HFFc6 (cell line): Measurements from ENCODE around the gene PAQR5. TPM values are rescaled to one million over a fixed set of nuclear protein-coding genes. Genes with fewer than 3 reads are reported as not detected.

Experiments
- DNase-seq: peaks from one replicate; pipeline ENCODE4 v3.0.0-alpha.2; 2018
- H3K27ac Mint-ChIP-seq: 2 replicates; pipeline ENCODE4 v1.8.0; 2020; ENCODE audit warnings: mild to moderate bottlenecking, mixed read lengths
- H3K27me3 Mint-ChIP-seq: 2 replicates; pipeline ENCODE4 v1.8.0; 2021; ENCODE audit warnings: mild to moderate bottlenecking, moderate library complexity, mixed read lengths; ENCODE audit not compliant: insufficient read depth
- H3K36me3 Mint-ChIP-seq: 2 replicates; pipeline ENCODE4 v1.8.0; 2021; ENCODE audit warnings: low read depth, mixed read lengths
- H3K4me1 Mint-ChIP-seq: 2 replicates; pipeline ENCODE4 v1.8.0; 2020; ENCODE audit warnings: low read depth, mixed read lengths
- H3K4me3 Mint-ChIP-seq: 2 replicates; pipeline ENCODE4 v1.8.0; 2020; ENCODE audit warnings: mild to moderate bottlenecking, moderate library complexity, mixed read lengths
- H3K9me3 Mint-ChIP-seq: 2 replicates; pipeline ENCODE4 v1.8.0; 2020; ENCODE audit warnings: mild to moderate bottlenecking, mixed read lengths
- CTCF ChIP-seq: fragments of 200-600 bp; sonication (generic); IDR thresholded peaks from 2 replicates; pipeline ENCODE4 v1.5.0; 2021; ENCODE audit warnings: antibody characterized with exemption, mild to moderate bottlenecking
- total RNA-seq, 6 experiments: library from RNA; stranded (reverse); fragmentation: NEBNext Ultra II Directional; extraction: Animal tissue kit (Norgen Biotek cat#: 25700); gene quantifications; 2 replicates in 1 of 6; 3 replicates in 5 of 6; pipeline ENCODE4 v1.2.3, GENCODE V29; 2021

The PAQR5 gene
- total RNA-seq, 6 experiments from 2014 or later, result 1.3 to 2.2 (median 1.6) TPM

- no peak overlapping the region for H3K27ac Mint-ChIP-seq
- H3K27me3 Mint-ChIP-seq, result peaks cover 9% of the 10 kb centered on the region
- TF ChIP-seq CTCF, result no peak
- H3K4me1 Mint-ChIP-seq, result 0 out of 2 replicates have a peak, but pooled peaks cover 6% of the 10 kb centered on the region
- no peaks in the 10 kb centered on the region for H3K36me3 Mint-ChIP-seq
- DNase-seq, result no peak
- no peaks in the 10 kb centered on the region for H3K9me3 Mint-ChIP-seq
- no peak overlapping the region for H3K4me3 Mint-ChIP-seq
Measured at GRCh38 chr15:69318033-69318432, 19.3 kb downstream of the PAQR5 start.

DNA sequence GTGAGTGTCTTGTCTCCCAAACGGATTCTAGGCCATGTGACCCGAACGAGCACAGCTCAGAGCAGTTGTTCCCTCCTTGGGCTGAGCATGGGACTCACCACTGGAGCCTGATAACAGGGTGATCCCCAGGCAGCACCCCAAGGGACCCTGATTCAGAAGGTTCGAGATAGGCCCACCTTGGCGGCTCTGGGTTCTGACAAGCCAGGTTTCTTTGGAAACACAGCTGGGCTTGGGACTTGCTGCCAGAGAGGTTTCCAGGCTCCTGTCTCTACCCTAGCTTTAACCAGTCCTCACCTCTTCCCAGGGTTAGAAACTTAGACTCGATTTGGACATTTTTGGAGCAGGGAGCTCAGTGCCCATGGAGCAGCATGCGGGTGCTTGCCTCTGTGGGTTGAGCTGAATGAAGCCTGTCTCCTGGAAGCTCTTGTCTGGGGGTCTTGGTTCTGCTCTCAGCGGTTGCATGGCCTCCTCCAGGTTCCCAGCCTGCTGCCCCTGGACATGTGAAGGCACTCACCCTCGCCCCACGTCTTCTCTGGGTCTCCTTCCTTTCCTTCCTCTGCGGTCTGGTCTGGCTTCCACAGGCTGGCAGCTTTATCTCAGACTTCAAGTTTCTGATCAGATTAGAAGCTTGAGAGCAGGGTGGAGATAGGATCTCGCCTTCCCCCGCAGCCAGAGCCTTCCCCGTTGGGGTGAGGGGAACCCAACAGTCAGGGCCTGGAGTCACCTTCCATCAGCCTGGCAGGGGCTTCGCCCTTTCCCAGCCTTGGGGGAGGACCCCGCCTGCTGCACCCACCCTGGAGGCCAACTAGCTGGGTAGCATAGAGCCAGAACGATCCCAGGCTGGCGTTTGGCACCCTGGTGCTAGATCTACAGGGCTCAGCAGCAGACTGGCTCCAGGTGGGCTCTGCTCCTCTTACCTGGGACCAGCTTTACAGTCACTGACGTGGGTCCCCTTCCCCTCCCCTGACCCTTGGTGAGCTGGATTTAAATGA is 21.0 kb downstream of the PAQR5 start:
- no peak for TF ChIP-seq CTCF
- peaks cover 7% of the 10 kb centered on the region for H3K27me3 Mint-ChIP-seq
- no peak for DNase-seq
- no peak overlapping the region for H3K4me3 Mint-ChIP-seq
- no peaks in the 10 kb centered on the region for H3K36me3 Mint-ChIP-seq
- H3K27ac Mint-ChIP-seq, result no peak overlapping the region
- 0 out of 2 replicates have a peak, but pooled peaks cover 6% of the 10 kb centered on the region for H3K4me1 Mint-ChIP-seq
- H3K9me3 Mint-ChIP-seq, result no peaks in the 10 kb centered on the region

DNA sequence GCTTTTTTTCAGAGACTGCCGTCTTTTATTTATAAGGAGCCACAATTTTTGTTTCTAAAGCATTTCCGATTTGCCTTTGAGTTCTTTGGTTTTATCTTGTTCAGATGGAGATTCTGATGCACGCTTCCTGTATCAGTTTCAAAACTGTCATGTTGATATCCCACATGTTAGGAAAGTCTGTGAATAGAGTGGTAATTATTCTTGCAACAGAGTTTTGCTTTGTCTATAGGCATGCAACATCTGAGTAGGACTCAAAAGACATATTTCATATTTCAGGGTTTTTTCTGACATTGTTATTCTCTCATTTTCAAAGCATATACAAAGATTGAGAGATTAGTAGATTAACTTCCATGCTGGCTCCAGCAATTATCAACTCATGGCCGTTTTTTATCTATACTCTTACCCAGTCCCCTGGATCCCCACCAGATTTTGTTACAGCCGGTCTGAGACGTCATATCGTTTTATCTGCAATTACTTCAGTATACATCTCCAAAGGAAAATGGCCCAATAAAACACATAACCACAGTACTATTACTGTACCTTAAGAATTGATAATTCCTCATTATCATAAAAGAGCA is 22.4 kb downstream of the PAQR5 start:
- no peak overlapping the region for H3K27ac Mint-ChIP-seq
- no peak for DNase-seq

GRCh38 chr15:69323893-69324430 is 25.2 kb downstream of the PAQR5 start:
- DNase-seq, result no peak
- H3K9me3 Mint-ChIP-seq, result no peaks in the 10 kb centered on the region
- H3K27me3 Mint-ChIP-seq, result peaks cover 6% of the 10 kb centered on the region
- H3K27ac Mint-ChIP-seq, result no peak overlapping the region
- no peak overlapping the region for H3K4me3 Mint-ChIP-seq
- H3K4me1 Mint-ChIP-seq, result 0 out of 2 replicates have a peak, but pooled peaks cover 6% of the 10 kb centered on the region
- no peak for TF ChIP-seq CTCF
- H3K36me3 Mint-ChIP-seq, result no peaks in the 10 kb centered on the region

More for the DNA sequence above, 22.4 kb downstream of the PAQR5 start:
- no peak for TF ChIP-seq CTCF
- 0 out of 2 replicates have a peak, but pooled peaks cover 6% of the 10 kb centered on the region for H3K4me1 Mint-ChIP-seq
- peaks cover 7% of the 10 kb centered on the region for H3K27me3 Mint-ChIP-seq
- no peak overlapping the region for H3K4me3 Mint-ChIP-seq
- no peaks in the 10 kb centered on the region for H3K9me3 Mint-ChIP-seq
- no peaks in the 10 kb centered on the region for H3K36me3 Mint-ChIP-seq

- Mint-ChIP-seq H3K36me3 (no peaks in the 10 kb centered on the region), H3K27ac (no peak overlapping the region), H3K4me1 (0 out of 2 replicates have a peak, but pooled peaks cover 6% of the 10 kb centered on the region), H3K27me3 (peaks cover 6% of the 10 kb centered on the region), H3K4me3 (no peak overlapping the region), H3K9me3 (no peaks in the 10 kb centered on the region)
- no peak for TF ChIP-seq CTCF
- DNase-seq, result no peak
Measured at GRCh38 chr15:69324565-69324964, 25.9 kb downstream of the PAQR5 start.
